ENCODE measurements around the gene CFAP97D1.
"Not testable (repeated sequence)": the region's sequence is repeated elsewhere in the genome, so short reads cannot be mapped to it uniquely, and the experiment has no call there.

CFAP97D1 gene

GRCh38 chr17:43798024-43798423 lies 17.8 kb downstream of the CFAP97D1 start:
- not testable (repeated sequence) for DNase-seq (ENCODE audit: low read depth in 2 of 2)

- no peak for DNase-seq (ENCODE audit: low read depth in 2 of 2)
These were observed 18.8 kb downstream of the CFAP97D1 start for GRCh38 chr17:43799047-43799446.

- DNase-seq (ENCODE audit: low read depth in 2 of 2): no peak
These were observed 20.5 kb downstream of the CFAP97D1 start for GRCh38 chr17:43800736-43801135.

GRCh38 chr17:43801844-43802243 lies 21.6 kb downstream of the CFAP97D1 start:
- DNase-seq (ENCODE audit: low read depth in 2 of 2): no peak

- no peak for DNase-seq (ENCODE audit: low read depth in 2 of 2)
These were observed 23.5 kb downstream of the CFAP97D1 start for GRCh38 chr17:43803758-43804157.

- DNase-seq (ENCODE audit: low read depth in 2 of 2): no peak
These were observed 24.9 kb downstream of the CFAP97D1 start for GRCh38 chr17:43805117-43805516.

- DNase-seq (ENCODE audit: low read depth in 2 of 2): no peak
These were observed 27.8 kb downstream of the CFAP97D1 start for GRCh38 chr17:43808076-43808475.

- no peak for DNase-seq (ENCODE audit: low read depth in 2 of 2)
These were observed 28.9 kb downstream of the CFAP97D1 start for GRCh38 chr17:43809121-43809520.

- no peak for DNase-seq (ENCODE audit: low read depth in 2 of 2)
These were observed 30.0 kb downstream of the CFAP97D1 start for GRCh38 chr17:43810226-43810715.

- DNase-seq (ENCODE audit: low read depth in 2 of 2): no peak
These were observed 30.6 kb downstream of the CFAP97D1 start for GRCh38 chr17:43810823-43811222.

GRCh38 chr17:43812396-43813265 lies 32.4 kb downstream of the CFAP97D1 start:
- DNase-seq (ENCODE audit: low read depth in 2 of 2): no peak

- DNase-seq (ENCODE audit: low read depth in 2 of 2): no peak
These were observed 33.2 kb downstream of the CFAP97D1 start for GRCh38 chr17:43813386-43813785.

- no peak for DNase-seq (ENCODE audit: low read depth in 2 of 2)
These were observed 33.8 kb downstream of the CFAP97D1 start for GRCh38 chr17:43814026-43814425.

GRCh38 chr17:43814714-43815113 lies 34.5 kb downstream of the CFAP97D1 start:
- DNase-seq (ENCODE audit: low read depth in 2 of 2): no peak

GRCh38 chr17:43816336-43817320 lies 36.4 kb downstream of the CFAP97D1 start:
- DNase-seq (ENCODE audit: low read depth in 2 of 2): no peak

- DNase-seq (ENCODE audit: low read depth in 2 of 2): no peak
These were observed 37.6 kb downstream of the CFAP97D1 start for GRCh38 chr17:43817826-43818225.

GRCh38 chr17:43818966-43819365 lies 38.7 kb downstream of the CFAP97D1 start:
- DNase-seq (ENCODE audit: low read depth in 2 of 2): no peak

GRCh38 chr17:43820759-43821158 lies 40.5 kb downstream of the CFAP97D1 start:
- no peak for DNase-seq (ENCODE audit: low read depth in 2 of 2)

- no peak for DNase-seq (ENCODE audit: low read depth in 2 of 2)
These were observed 42.4 kb downstream of the CFAP97D1 start for GRCh38 chr17:43822570-43823190.

- no peak for DNase-seq (ENCODE audit: low read depth in 2 of 2)
These were observed 43.3 kb downstream of the CFAP97D1 start for GRCh38 chr17:43823350-43824084.

GRCh38 chr17:43825567-43825966 lies 45.3 kb downstream of the CFAP97D1 start:
- no peak for DNase-seq (ENCODE audit: low read depth in 2 of 2)
